ENCODE measurements around the gene TTC24.

GRCh38 chr1:156593661-156593989, 14.1 kb downstream of the TTC24 start:
- TF ChIP-seq CTCF (IDR thresholded peaks at IDR 0.05; ENCODE audit: poor library complexity, severe bottlenecking) (no peak), EZH2 (IDR thresholded peaks at IDR 0.05; ENCODE audit: borderline replicate concordance, insufficient read depth, low read length, poor library complexity, severe bottlenecking) (no peak)

All from neural cell (in vitro differentiated cells).